Fibroblast of mammary gland (primary cell): Measurements from ENCODE around the gene C6orf62.
"Not testable (repeated sequence)": the region's sequence is repeated elsewhere in the genome, so short reads cannot be mapped to it uniquely, and the experiment has no call there.

ENCODE experiments used
- DNase-seq: peaks from one replicate; pipeline ENCODE4 v3.0.0-alpha.2; 2010; ENCODE audit warnings: low read depth
- H3K4me3 ChIP-seq: 2 replicates; pipeline ENCODE4 v1.5.1; 2011; ENCODE audit warnings: low read depth, mild to moderate bottlenecking, low read length, moderate library complexity; ENCODE audit not compliant: control insufficient read depth
- CTCF ChIP-seq: conservative IDR thresholded peaks from 2 replicates; pipeline ENCODE4 v1.5.1; 2011; ENCODE audit warnings: low read depth, low read length, inconsistent platforms; ENCODE audit not compliant: control insufficient read depth, insufficient read depth

C6orf62 gene

GRCh38 chr6:24719125-24719971 lies at the start of gene C6orf62:
Gene C6orf62, minus strand, starts transcription at chr6:24719154. Its CDS starts 486 bp downstream, at chr6:24718668.
- no peak for TF ChIP-seq CTCF
- H3K4me3 ChIP-seq = peak within 1 kb of the TSS; percentile 82
- peak; percentile 49 for DNase-seq

GRCh38 chr6:24768361-24768760 lies 49.4 kb upstream of the C6orf62 start:
- no peak for TF ChIP-seq CTCF
- peak; percentile 52 for DNase-seq
- H3K4me3 ChIP-seq = no peak overlapping the region

- peak; percentile 56 for DNase-seq
- TF ChIP-seq CTCF = peak; percentile 49
- H3K4me3 ChIP-seq = no peak overlapping the region
These were observed 47.9 kb upstream of the C6orf62 start for GRCh38 chr6:24766680-24767462.

- DNase-seq, H3K4me3 ChIP-seq: not testable (repeated sequence)
These were observed 47.0 kb upstream of the C6orf62 start for GRCh38 chr6:24765968-24766367.

- not testable (repeated sequence) for H3K4me3 ChIP-seq, DNase-seq
These were observed 46.2 kb upstream of the C6orf62 start for GRCh38 chr6:24764833-24765828.

GRCh38 chr6:24763578-24763977 lies 44.6 kb upstream of the C6orf62 start:
- DNase-seq = no peak
- no peak overlapping the region for H3K4me3 ChIP-seq
- no peak for TF ChIP-seq CTCF

- no peak for DNase-seq
- TF ChIP-seq CTCF = no peak
- no peak overlapping the region for H3K4me3 ChIP-seq
These were observed 42.9 kb upstream of the C6orf62 start for GRCh38 chr6:24761851-24762250.
